Measurements from ENCODE around the gene XPNPEP2. TPM values are rescaled to one million over a fixed set of nuclear protein-coding genes. Genes with fewer than 3 reads are reported as not detected.

The XPNPEP2 gene
- total RNA-seq, 1 experiment from 2014 or later, result not detected

DNA sequence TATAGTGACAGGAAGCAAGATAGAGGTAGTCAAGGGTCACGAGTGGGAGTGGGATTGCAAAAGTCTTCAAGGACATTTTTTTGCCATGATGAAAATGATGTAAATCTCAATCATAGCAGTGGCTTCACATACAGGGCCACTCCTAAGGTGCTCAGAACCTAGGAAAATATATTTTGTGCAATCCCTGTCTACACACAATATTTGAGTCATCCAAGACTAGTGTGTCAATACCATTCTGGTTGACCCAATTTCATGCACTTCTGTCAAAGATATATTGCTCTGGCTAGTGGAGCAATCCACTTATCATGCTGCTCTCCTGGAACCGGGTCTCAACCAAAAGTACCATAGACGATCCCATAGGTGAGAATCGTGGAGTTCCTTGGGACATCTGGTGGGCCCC, 24.2 kb upstream of the XPNPEP2 start:
- TF ChIP-seq, protein P1, sequence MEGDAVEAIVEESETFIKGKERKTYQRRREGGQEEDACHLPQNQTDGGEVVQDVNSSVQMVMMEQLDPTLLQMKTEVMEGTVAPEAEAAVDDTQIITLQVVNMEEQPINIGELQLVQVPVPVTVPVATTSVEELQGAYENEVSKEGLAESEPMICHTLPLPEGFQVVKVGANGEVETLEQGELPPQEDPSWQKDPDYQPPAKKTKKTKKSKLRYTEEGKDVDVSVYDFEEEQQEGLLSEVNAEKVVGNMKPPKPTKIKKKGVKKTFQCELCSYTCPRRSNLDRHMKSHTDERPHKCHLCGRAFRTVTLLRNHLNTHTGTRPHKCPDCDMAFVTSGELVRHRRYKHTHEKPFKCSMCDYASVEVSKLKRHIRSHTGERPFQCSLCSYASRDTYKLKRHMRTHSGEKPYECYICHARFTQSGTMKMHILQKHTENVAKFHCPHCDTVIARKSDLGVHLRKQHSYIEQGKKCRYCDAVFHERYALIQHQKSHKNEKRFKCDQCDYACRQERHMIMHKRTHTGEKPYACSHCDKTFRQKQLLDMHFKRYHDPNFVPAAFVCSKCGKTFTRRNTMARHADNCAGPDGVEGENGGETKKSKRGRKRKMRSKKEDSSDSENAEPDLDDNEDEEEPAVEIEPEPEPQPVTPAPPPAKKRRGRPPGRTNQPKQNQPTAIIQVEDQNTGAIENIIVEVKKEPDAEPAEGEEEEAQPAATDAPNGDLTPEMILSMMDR (IDR thresholded peaks at IDR 0.05; ENCODE audit: unreplicated experiment), result no peak
- CTCF ChIA-PET, result no interaction called here
- Mint-ChIP-seq H3K27me3 (ENCODE audit: unreplicated experiment) (peaks cover 39% of the 10 kb centered on the region), H3K36me3 (ENCODE audit: insufficient read depth, unreplicated experiment) (no peaks in the 10 kb centered on the region), H3K4me3 (ENCODE audit: low read depth, unreplicated experiment) (no peak overlapping the region), H3K4me1 (ENCODE audit: low read depth, unreplicated experiment) (peaks cover 7% of the 10 kb centered on the region), H3K9me3 (ENCODE audit: low read depth, unreplicated experiment) (no peaks in the 10 kb centered on the region), H3K27ac (ENCODE audit: unreplicated experiment) (no peak overlapping the region)
- no TSS peak for BruUV-seq (replicated peaks)
- no peak for DNase-seq
- intact Hi-C loops (cut with micrococcal nuclease; ENCODE audit: unreplicated experiment), result no loop called here

DNA sequence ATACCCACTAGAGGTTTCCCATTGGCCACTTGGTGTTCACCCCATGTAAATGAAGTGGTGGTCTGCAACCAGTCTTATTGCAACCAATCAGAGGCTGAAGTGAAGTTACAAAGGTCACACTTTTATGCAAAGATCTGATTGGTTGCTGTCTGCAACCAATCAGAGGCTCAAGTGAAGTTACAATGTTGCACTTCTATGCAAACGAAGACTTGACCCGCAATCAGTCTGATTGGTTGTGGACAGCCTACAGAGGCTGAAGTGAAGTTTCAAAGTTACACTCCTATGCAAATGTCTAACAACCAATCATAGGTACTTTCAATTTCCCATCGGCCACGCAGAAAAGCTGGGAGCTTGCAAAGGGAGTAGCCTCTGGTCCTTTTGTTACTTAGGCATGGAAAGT, 22.3 kb upstream of the XPNPEP2 start:
- CTCF ChIA-PET, result no interaction called here
- H3K4me3 Mint-ChIP-seq (ENCODE audit: low read depth, unreplicated experiment), result no peak overlapping the region
- TF ChIP-seq, protein P1 (IDR thresholded peaks at IDR 0.05; ENCODE audit: unreplicated experiment), result no peak
- H3K36me3 Mint-ChIP-seq (ENCODE audit: insufficient read depth, unreplicated experiment), result no peaks in the 10 kb centered on the region
- intact Hi-C loops (cut with micrococcal nuclease; ENCODE audit: unreplicated experiment), result no loop called here
- peaks cover 7% of the 10 kb centered on the region for H3K4me1 Mint-ChIP-seq (ENCODE audit: low read depth, unreplicated experiment)
- H3K27me3 Mint-ChIP-seq (ENCODE audit: unreplicated experiment), result peaks cover 44% of the 10 kb centered on the region
- no peaks in the 10 kb centered on the region for H3K9me3 Mint-ChIP-seq (ENCODE audit: low read depth, unreplicated experiment)
- DNase-seq, result no peak
- no peak overlapping the region for H3K27ac Mint-ChIP-seq (ENCODE audit: unreplicated experiment)
- no TSS peak for BruUV-seq (replicated peaks)

DNA sequence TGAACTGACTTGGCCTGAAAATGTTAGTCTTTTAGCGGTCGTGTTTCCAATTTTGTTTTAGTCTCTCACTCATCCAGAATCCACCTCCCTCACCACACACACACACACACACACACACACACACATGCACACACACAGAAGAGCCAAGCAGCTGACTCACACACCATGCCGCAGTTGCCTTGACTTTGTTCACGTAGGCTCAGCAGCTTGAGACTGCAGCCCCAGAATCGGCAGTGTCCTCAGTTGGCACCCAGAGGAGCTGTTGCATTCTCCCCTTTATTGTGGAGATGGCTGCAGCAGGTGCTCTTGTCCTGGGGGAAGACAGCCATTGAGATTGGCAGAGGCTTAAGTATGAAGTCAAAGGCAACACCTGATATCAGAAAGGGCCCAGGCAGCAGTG, 20.9 kb upstream of the XPNPEP2 start:
- no peak overlapping the region for H3K4me3 Mint-ChIP-seq (ENCODE audit: low read depth, unreplicated experiment)
- H3K9me3 Mint-ChIP-seq (ENCODE audit: low read depth, unreplicated experiment), result no peaks in the 10 kb centered on the region
- H3K27ac Mint-ChIP-seq (ENCODE audit: unreplicated experiment), result no peak overlapping the region
- peaks cover 57% of the 10 kb centered on the region for H3K27me3 Mint-ChIP-seq (ENCODE audit: unreplicated experiment)
- TF ChIP-seq, protein P1 (IDR thresholded peaks at IDR 0.05; ENCODE audit: unreplicated experiment), result no peak
- no peak for DNase-seq
- intact Hi-C loops (cut with micrococcal nuclease; ENCODE audit: unreplicated experiment), result no loop called here
- CTCF ChIA-PET, result no interaction called here
- H3K4me1 Mint-ChIP-seq (ENCODE audit: low read depth, unreplicated experiment), result peaks cover 7% of the 10 kb centered on the region
- no TSS peak for BruUV-seq (replicated peaks)
- H3K36me3 Mint-ChIP-seq (ENCODE audit: insufficient read depth, unreplicated experiment), result no peaks in the 10 kb centered on the region

DNA sequence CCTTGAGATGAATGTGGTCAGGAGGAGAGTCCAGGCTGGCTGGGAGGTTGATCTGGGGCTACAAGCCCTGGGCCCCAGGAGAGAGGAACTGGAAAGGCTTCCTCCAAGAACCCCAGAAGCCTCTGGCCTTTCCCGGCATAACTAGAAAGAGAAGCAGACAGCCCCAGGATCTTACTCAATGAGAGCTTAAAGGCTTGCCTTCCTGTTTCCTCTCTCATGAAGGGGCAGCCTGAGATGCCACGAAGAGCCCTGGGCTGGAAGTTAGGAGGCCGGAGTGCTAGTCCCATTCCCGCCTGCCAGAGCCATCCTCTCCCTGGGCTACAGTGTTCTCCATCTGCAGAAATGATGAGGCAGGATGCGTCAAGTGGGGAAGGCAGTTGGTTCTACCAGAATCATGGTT, 20.1 kb upstream of the XPNPEP2 start:
- Mint-ChIP-seq H3K36me3 (ENCODE audit: insufficient read depth, unreplicated experiment) (no peaks in the 10 kb centered on the region), H3K4me1 (ENCODE audit: low read depth, unreplicated experiment) (peaks cover under 1% of the 10 kb centered on the region), H3K27ac (ENCODE audit: unreplicated experiment) (no peak overlapping the region), H3K9me3 (ENCODE audit: low read depth, unreplicated experiment) (no peaks in the 10 kb centered on the region), H3K27me3 (ENCODE audit: unreplicated experiment) (peaks cover 59% of the 10 kb centered on the region), H3K4me3 (ENCODE audit: low read depth, unreplicated experiment) (no peak overlapping the region)
- CTCF ChIA-PET, result no interaction called here
- no peak for DNase-seq
- TF ChIP-seq, protein P1 (IDR thresholded peaks at IDR 0.05; ENCODE audit: unreplicated experiment), result no peak
- intact Hi-C loops (cut with micrococcal nuclease; ENCODE audit: unreplicated experiment), result no loop called here
- no TSS peak for BruUV-seq (replicated peaks)

DNA sequence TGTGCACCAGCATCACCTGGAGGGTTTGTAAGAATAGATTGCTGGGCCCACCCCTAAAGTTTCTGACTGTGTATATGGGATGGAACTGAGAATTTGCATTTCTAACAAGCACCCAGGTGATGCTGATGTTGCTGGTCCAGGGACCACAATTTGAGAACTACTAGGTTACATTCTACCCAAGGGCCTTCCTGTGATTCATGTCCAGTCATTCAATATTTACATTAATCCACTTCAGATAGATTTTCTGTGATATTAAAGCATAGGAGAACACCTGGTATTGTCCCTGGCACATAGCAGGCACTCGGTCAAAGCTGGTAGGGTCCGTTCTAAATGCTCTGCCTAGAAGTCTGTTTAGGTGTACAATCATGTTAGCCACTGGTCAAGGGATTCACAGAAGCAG, 19.5 kb upstream of the XPNPEP2 start:
- Mint-ChIP-seq H3K27ac (ENCODE audit: unreplicated experiment) (no peak overlapping the region), H3K4me1 (ENCODE audit: low read depth, unreplicated experiment) (no peaks in the 10 kb centered on the region), H3K36me3 (ENCODE audit: insufficient read depth, unreplicated experiment) (no peaks in the 10 kb centered on the region), H3K27me3 (ENCODE audit: unreplicated experiment) (peaks cover 64% of the 10 kb centered on the region), H3K4me3 (ENCODE audit: low read depth, unreplicated experiment) (no peak overlapping the region), H3K9me3 (ENCODE audit: low read depth, unreplicated experiment) (no peaks in the 10 kb centered on the region)
- TF ChIP-seq, protein P1 (IDR thresholded peaks at IDR 0.05; ENCODE audit: unreplicated experiment), result no peak
- BruUV-seq (replicated peaks), result no TSS peak
- DNase-seq, result no peak
- CTCF ChIA-PET, result no interaction called here
- intact Hi-C loops (cut with micrococcal nuclease; ENCODE audit: unreplicated experiment), result no loop called here
